K562 (cell line): ENCODE data around the gene COL7A1. TPM values are rescaled to one million over a fixed set of nuclear protein-coding genes. Genes with fewer than 3 reads are reported as not detected.

Experiments
- ATAC-seq: fragments of 200-7000 bp; cut with Tn5 transposase; 3 replicates; pipeline ENCODE4 v1.9.1; 2020; ENCODE audit warnings: moderate library complexity
- BruUV-seq: library from RNA; stranded (reverse); fragments of 400-500 nt; replicated peaks from 2 replicates; lab custom pipeline; 2021; lab: Mats Ljungman, UMichigan
- CTCF ChIA-PET: fragments of 300-600 bp; formaldehyde crosslinking; extraction: SDS; loops from one replicate; lab custom pipeline; 2021; ENCODE audit warnings: low intra/inter-chr PET ratio; lab: Yijun Ruan, JAX
- POLR2A ChIA-PET: fragments of 300-600, 350-650 bp; sonication (Branson Sonifier 250); formaldehyde crosslinking; extraction: SDS; loops from one replicate; lab custom pipeline; 2021; ENCODE audit warnings: antibody characterized with exemption, inconsistent platforms; lab: Yijun Ruan, JAX
- DNase-seq, 4 experiments: peaks; one replicate each; pipeline versions ENCODE4 v3.0.0 to v3.0.0-alpha.2; 2011 to 2018; ENCODE audit warnings: low spot score in 3 of 4, mixed read lengths in 3 of 4; ENCODE audit errors: extremely low read depth in 1 of 4
- FAIRE-seq: peaks from 2 replicates; lab custom pipeline; 2011; peaks lifted over from hg19 to GRCh38; lab: Jason Lieb, UNC
- H2AFZ ChIP-seq: 2 replicates; pipeline ENCODE4 v1.6.0; 2011; ENCODE audit warnings: low read depth, low read length, control low read depth, inconsistent platforms
- H3K27ac ChIP-seq: fragments of 200-600 bp; 3 replicates; pipeline ENCODE4 v1.8.0; 2011; ENCODE audit warnings: low read depth, mild to moderate bottlenecking, control low read depth, inconsistent platforms, low read length, moderate library complexity, mixed read lengths; ENCODE audit errors: extremely low read depth
- H3K27me3 ChIP-seq, 2 experiments: fragments of 300-600 bp in 1 of 2; 2 replicates in 1 of 2; 3 replicates in 1 of 2; pipeline versions ENCODE4 v1.6.0 to v1.8.0; 2011; ENCODE audit warnings: inconsistent platforms in 2 of 2, low read length in 2 of 2, mild to moderate bottlenecking in 1 of 2, mixed read lengths in 1 of 2, moderate library complexity in 1 of 2; ENCODE audit not compliant: control insufficient read depth in 2 of 2, insufficient read depth in 2 of 2
- H3K36me3 ChIP-seq: fragments of 300-600 bp; 3 replicates; pipeline ENCODE4 v1.8.0; 2011; ENCODE audit warnings: mild to moderate bottlenecking, low read length, inconsistent platforms; ENCODE audit not compliant: control insufficient read depth, insufficient read depth
- H3K4me1 ChIP-seq, 2 experiments: fragments of 200-600 bp in 1 of 2; replicated peaks in 1 of 2; 2 replicates in 1 of 2; 3 replicates in 1 of 2; pipeline versions ENCODE4 v1.5.1 to v1.8.0; 2011; ENCODE audit warnings: inconsistent platforms in 2 of 2, low read length in 2 of 2, mild to moderate bottlenecking in 1 of 2, mixed read lengths in 1 of 2, moderate library complexity in 1 of 2; ENCODE audit not compliant: control insufficient read depth in 2 of 2, insufficient read depth in 2 of 2
- H3K4me2 ChIP-seq: 2 replicates; pipeline ENCODE4 v1.6.1; 2011; ENCODE audit warnings: low read length, control low read depth, inconsistent platforms, mixed read lengths; ENCODE audit not compliant: insufficient read depth
- H3K4me3 ChIP-seq: fragments of 200-600 bp; sonication (generic), shearing (Covaris generic); 2 replicates; pipeline ENCODE4 v1.5.1; 2016; ENCODE audit warnings: control low read depth, inconsistent platforms
- H3K79me2 ChIP-seq: fragments of 200-600 bp; 3 replicates; pipeline ENCODE4 v1.8.0; 2011; ENCODE audit warnings: low read length, inconsistent platforms; ENCODE audit not compliant: control insufficient read depth, insufficient read depth
- H3K9ac ChIP-seq, 2 experiments: 2 replicates each; pipeline versions ENCODE4 v1.6.0 to v1.6.1; 2011; ENCODE audit warnings: low read depth in 2 of 2, low read length in 2 of 2, control low read depth in 1 of 2, inconsistent platforms in 1 of 2, mild to moderate bottlenecking in 1 of 2, mixed read lengths in 1 of 2; ENCODE audit not compliant: insufficient read depth in 1 of 2
- H3K9me1 ChIP-seq: one replicate; pipeline ENCODE4 v1.6.0; 2011; ENCODE audit warnings: inconsistent platforms, mild to moderate bottlenecking, low read length, moderate library complexity; ENCODE audit not compliant: control insufficient read depth, insufficient read depth
- H3K9me3 ChIP-seq: replicated peaks from 2 replicates; pipeline ENCODE4 v1.5.1; 2011; ENCODE audit warnings: low read depth, low read length, inconsistent platforms; ENCODE audit not compliant: control insufficient read depth, insufficient read depth
- H4K20me1 ChIP-seq: replicated peaks from 2 replicates; pipeline ENCODE4 v1.6.1; 2011; ENCODE audit warnings: low read length, inconsistent platforms, mixed read lengths; ENCODE audit not compliant: control insufficient read depth, insufficient read depth
- COPS2 ChIP-seq: fragments of 450-650 bp; conservative IDR thresholded peaks from 2 replicates; pipeline ENCODE4 v1.6.1; 2016; ENCODE audit warnings: mild to moderate bottlenecking, moderate library complexity
- MBD1 ChIP-seq: fragments of 250-450 bp; sonication (Bioruptor Pico); IDR thresholded peaks from 2 replicates; pipeline ENCODE4 v1.8.0; 2022; ENCODE audit warnings: inconsistent platforms
- SNIP1 ChIP-seq: fragments of 450-650 bp; IDR thresholded peaks from 2 replicates; pipeline ENCODE4 v1.7.1; 2017; ENCODE audit warnings: low read depth, mild to moderate bottlenecking
- ZNF280B ChIP-seq: fragments of 250-450 bp; sonication (Bioruptor Pico); IDR thresholded peaks from 2 replicates; pipeline ENCODE4 v1.5.1; 2021; ENCODE audit warnings: mild to moderate bottlenecking
- WGBS: fragments of 100-300 bp; shearing (Covaris generic); methylation state at CpG from one replicate; pipeline ENCODE4 v1.1.6; 2016; ENCODE audit warnings: low coverage, mixed read lengths; ENCODE audit not compliant: insufficient coverage; ENCODE audit errors: missing lambda C conversion rate; 5-methylcytosine and 5-hydroxymethylcytosine counted together
- in situ Hi-C: fragments of 300-500 bp; cut with MboI; formaldehyde crosslinking; loops from 4 replicates; pipeline ENCODE4 v1.15.0; 2018; ENCODE audit warnings: inconsistent platforms, mixed read lengths
- intact Hi-C: fragments of 100-400 bp; cut with micrococcal nuclease; formaldehyde crosslinking; loops from 2 replicates; pipeline ENCODE4 v1.14.2; 2022
- polyA plus RNA-seq, 8 experiments: library from polyadenylated mRNA; depleted of rRNA in 4 of 8; stranded (reverse) in 5 of 8; unstranded in 3 of 8; fragments of >200 nt; fragmentation: Nextera tagmentation in 2 of 8; fragmentation: Illumina TruSeq in 1 of 8; extraction: Ambion mirVana in 2 of 8; extraction: Trizol in 1 of 8; gene quantifications; 2 replicates each; pipeline versions ENCODE4 v1.2.1 to v1.2.3, GENCODE V29; 2011 to 2014; ENCODE audit warnings: inconsistent platforms in 1 of 8, missing spikeins in 1 of 8
- total RNA-seq, 7 experiments: library from RNA; depleted of rRNA in 6 of 7; stranded (reverse); fragments of >200 nt in 6 of 7; fragmentation: Illumina TruSeq in 2 of 7; extraction: Trizol in 2 of 7; gene quantifications; 2 replicates each; pipeline versions ENCODE4 v1.2.1 to v1.2.3, GENCODE V29; 2011 to 2021; ENCODE audit warnings: low replicate concordance in 1 of 7

The COL7A1 gene
- total and polyA plus RNA-seq, 9 of the 15 experiments (the other 6 are each of a cell fraction or from before 2014, with no cell fraction given): 0.09 to 0.66 (median 0.35) TPM; not detected in 3

- no peak for TF ChIP-seq SNIP1
- TF ChIP-seq COPS2: no peak
- no peak for TF ChIP-seq ZNF280B (CRISPR knock-in tag)
- no peak for TF ChIP-seq MBD1 (CRISPR knock-in tag)
- H3K27me3 ChIP-seq: no peaks in the 10 kb centered on the region
- no peaks in the 10 kb centered on the region for H3K9me3 ChIP-seq
- H4K20me1 ChIP-seq: no peaks in the 10 kb centered on the region
- no peak for FAIRE-seq
- DNase-seq: no peak
- no peak overlapping the region for H3K4me2 ChIP-seq
- H3K9me1 ChIP-seq: no peaks in the 10 kb centered on the region
- no peak for ATAC-seq
- POLR2A ChIA-PET: no interaction called here
- intact Hi-C loops: no loop called here
- 62% methylated on average over 7 of the region's 12 CpGs for WGBS
- CTCF ChIA-PET: no interaction called here
- H3K4me3 ChIP-seq: no peak overlapping the region
- H3K79me2 ChIP-seq: no peaks in the 10 kb centered on the region
- no peak overlapping the region for H3K27ac ChIP-seq
- H3K36me3 ChIP-seq: no peaks in the 10 kb centered on the region
- H3K9ac ChIP-seq: no peak overlapping the region
- no TSS peak for BruUV-seq
- in situ Hi-C loops: no loop called here
- peaks cover 0 to 21% of the 10 kb centered on the region in 2 experiments; a peak in 2 of 5 replicates for H3K4me1 ChIP-seq
- H2AFZ ChIP-seq: no peak overlapping the region
Observed at GRCh38 chr3:48642605-48643004, 47.5 kb upstream of the COL7A1 start.
